ENCODE measurements around the gene INPP5D.

- TF ChIP-seq, protein P1, sequence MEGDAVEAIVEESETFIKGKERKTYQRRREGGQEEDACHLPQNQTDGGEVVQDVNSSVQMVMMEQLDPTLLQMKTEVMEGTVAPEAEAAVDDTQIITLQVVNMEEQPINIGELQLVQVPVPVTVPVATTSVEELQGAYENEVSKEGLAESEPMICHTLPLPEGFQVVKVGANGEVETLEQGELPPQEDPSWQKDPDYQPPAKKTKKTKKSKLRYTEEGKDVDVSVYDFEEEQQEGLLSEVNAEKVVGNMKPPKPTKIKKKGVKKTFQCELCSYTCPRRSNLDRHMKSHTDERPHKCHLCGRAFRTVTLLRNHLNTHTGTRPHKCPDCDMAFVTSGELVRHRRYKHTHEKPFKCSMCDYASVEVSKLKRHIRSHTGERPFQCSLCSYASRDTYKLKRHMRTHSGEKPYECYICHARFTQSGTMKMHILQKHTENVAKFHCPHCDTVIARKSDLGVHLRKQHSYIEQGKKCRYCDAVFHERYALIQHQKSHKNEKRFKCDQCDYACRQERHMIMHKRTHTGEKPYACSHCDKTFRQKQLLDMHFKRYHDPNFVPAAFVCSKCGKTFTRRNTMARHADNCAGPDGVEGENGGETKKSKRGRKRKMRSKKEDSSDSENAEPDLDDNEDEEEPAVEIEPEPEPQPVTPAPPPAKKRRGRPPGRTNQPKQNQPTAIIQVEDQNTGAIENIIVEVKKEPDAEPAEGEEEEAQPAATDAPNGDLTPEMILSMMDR (IDR thresholded peaks at IDR 0.05): no peak
- TF ChIP-seq POLR2A (IDR thresholded peaks at IDR 0.05): no peak
Measured at GRCh38 chr2:233112329-233112728, 52.2 kb downstream of the INPP5D start.

Measured in testis (tissue), 2 donors.